ENCODE measurements around the gene NT5C3B. TPM values are rescaled to one million over a fixed set of nuclear protein-coding genes. Genes with fewer than 3 reads are reported as not detected.

Gene NT5C3B
- total and polyA plus RNA-seq, 4 donors: 43.5 to 155 (median 82.3) TPM

DNA sequence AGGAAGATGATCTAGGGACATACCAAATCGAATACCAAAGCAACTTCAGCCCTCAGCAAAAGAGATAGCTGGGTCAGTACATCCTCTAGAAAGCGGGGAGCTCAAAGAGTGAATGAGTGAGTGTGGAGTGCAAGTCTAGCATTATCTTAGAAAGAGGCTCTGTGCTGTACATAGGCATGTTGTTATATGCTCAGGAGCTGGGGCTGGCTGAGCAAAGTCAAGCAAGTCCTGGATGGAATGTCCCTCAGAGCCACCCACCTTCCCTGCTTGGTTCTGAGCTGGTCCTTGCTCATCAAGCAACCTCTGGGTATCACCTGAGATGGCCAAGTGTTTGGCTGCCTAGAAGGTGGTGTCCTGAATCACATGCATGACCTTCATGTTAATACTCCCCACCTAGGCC, 34.1 kb upstream of the NT5C3B start:
- Histone ChIP-seq H3K9me3 (ENCODE audit: control insufficient read depth, low read length) (no peaks in the 10 kb centered on the region), H3K27ac (ENCODE audit: low read depth in 1 of 2, low read length in 2 of 2) (no peak overlapping the region), H3K4me3 (ENCODE audit: low read length in 2 of 2) (no peak overlapping the region), H3K27me3 (ENCODE audit: control insufficient read depth in 1 of 2, insufficient read depth in 2 of 2, low read length in 1 of 2) (no peaks in the 10 kb centered on the region), H3K36me3 (ENCODE audit: control insufficient read depth in 1 of 2, insufficient read depth in 2 of 2, low read length in 1 of 2) (peaks cover 0 to 12% of the 10 kb centered on the region in 2 donors), H3K4me1 (ENCODE audit: control insufficient read depth in 1 of 2, insufficient read depth in 2 of 2, low read length in 2 of 2) (no peaks in the 10 kb centered on the region)
- WGBS, 2 donors: 90 to 95% methylated on average over 2 of the region's 2 CpGs
- ATAC-seq (ENCODE audit: low FRiP score): no peak
- intact Hi-C loops (cut with DNase I): no loop called here
- no peak for DNase-seq

DNA sequence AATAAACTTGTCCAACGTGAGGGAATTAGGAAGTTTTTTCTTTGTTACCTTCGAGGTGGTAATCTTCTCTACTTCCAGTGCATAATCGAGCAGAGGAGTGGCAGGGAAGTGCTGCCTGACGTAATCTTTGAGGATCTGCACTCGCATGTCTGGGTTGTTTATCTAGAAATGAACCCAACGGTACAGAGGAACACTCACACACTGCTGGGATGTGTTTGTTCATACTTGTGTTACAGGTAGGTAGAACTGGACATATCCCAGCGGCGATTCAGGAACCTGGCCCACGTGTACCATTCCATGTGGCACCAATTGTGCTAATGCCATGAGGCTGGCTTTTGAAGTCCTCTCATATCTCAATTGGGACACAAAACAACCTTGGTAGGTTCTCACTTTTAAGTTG, 33.4 kb upstream of the NT5C3B start:
- WGBS, 2 donors: 70 to 72% methylated on average over 9 of the region's 9 CpGs
- Histone ChIP-seq H3K4me3 (ENCODE audit: low read length in 2 of 2) (no peak overlapping the region), H3K4me1 (ENCODE audit: control insufficient read depth in 1 of 2, insufficient read depth in 2 of 2, low read length in 2 of 2) (no peaks in the 10 kb centered on the region), H3K27ac (ENCODE audit: low read depth in 1 of 2, low read length in 2 of 2) (no peak overlapping the region), H3K27me3 (ENCODE audit: control insufficient read depth in 1 of 2, insufficient read depth in 2 of 2, low read length in 1 of 2) (no peaks in the 10 kb centered on the region), H3K9me3 (ENCODE audit: control insufficient read depth, low read length) (no peaks in the 10 kb centered on the region), H3K36me3 (ENCODE audit: control insufficient read depth in 1 of 2, insufficient read depth in 2 of 2, low read length in 1 of 2) (peaks cover 0 to 12% of the 10 kb centered on the region in 2 donors)
- no peak for ATAC-seq (ENCODE audit: low FRiP score)
- DNase-seq: no peak
- intact Hi-C loops (cut with DNase I): no loop called here

DNA sequence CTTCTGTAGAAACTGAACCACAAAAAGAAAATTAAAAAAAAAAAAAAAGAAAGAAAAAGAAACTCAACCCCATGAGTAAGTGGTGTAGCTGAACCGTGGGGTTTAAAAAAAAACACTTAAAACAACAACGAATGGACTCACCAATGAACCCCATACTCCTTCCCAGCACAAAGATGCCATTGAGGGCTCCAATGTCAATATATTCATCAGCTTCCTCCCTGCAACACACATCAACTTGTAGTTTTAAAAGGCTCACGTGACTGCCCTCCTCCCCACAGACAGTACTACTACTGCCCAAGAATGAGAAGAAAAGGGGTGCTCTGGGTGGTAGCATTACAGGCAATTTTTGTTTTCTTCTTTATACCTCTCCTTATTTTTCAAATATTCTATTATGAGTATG, 32.5 kb upstream of the NT5C3B start:
- Histone ChIP-seq H3K4me3 (ENCODE audit: low read length in 2 of 2) (no peak overlapping the region), H3K27me3 (ENCODE audit: control insufficient read depth in 1 of 2, insufficient read depth in 2 of 2, low read length in 1 of 2) (no peaks in the 10 kb centered on the region), H3K4me1 (ENCODE audit: control insufficient read depth in 1 of 2, insufficient read depth in 2 of 2, low read length in 2 of 2) (peaks cover 0 to 1% of the 10 kb centered on the region in 2 donors), H3K36me3 (ENCODE audit: control insufficient read depth in 1 of 2, insufficient read depth in 2 of 2, low read length in 1 of 2) (peaks cover 0 to 9% of the 10 kb centered on the region in 2 donors), H3K27ac (ENCODE audit: low read depth in 1 of 2, low read length in 2 of 2) (no peak overlapping the region), H3K9me3 (ENCODE audit: control insufficient read depth, low read length) (no peaks in the 10 kb centered on the region)
- WGBS, 2 donors: 57 to 67% methylated on average over 3 of the region's 3 CpGs
- intact Hi-C loops (cut with DNase I): no loop called here
- DNase-seq (no peak), ATAC-seq (ENCODE audit: low FRiP score) (no peak)

DNA sequence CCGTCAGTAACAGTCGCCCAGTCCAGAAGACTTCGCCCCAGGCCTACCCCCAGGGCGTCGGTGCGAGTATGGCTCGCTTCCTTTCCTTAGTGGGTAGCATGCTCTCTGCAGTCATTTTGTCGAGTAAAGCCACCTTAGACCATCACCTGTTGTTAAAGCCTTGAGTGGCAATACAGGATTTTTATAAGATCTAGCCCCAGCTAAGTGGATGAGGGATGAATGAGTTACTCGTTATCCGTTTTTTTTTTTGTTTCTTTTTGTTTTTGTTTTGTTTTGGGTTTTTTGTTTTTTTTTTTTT, 29.5 kb upstream of the NT5C3B start:
- Histone ChIP-seq H3K4me1 (ENCODE audit: control insufficient read depth in 1 of 2, insufficient read depth in 2 of 2, low read length in 2 of 2) (peaks cover 0 to 4% of the 10 kb centered on the region in 2 donors), H3K36me3 (ENCODE audit: control insufficient read depth in 1 of 2, insufficient read depth in 2 of 2, low read length in 1 of 2) (peaks cover 0 to 5% of the 10 kb centered on the region in 2 donors), H3K9me3 (ENCODE audit: control insufficient read depth, low read length) (no peaks in the 10 kb centered on the region), H3K27me3 (ENCODE audit: control insufficient read depth in 1 of 2, insufficient read depth in 2 of 2, low read length in 1 of 2) (no peaks in the 10 kb centered on the region), H3K4me3 (ENCODE audit: low read length in 2 of 2) (no peak overlapping the region), H3K27ac (ENCODE audit: low read depth in 1 of 2, low read length in 2 of 2) (no peak overlapping the region)
- ATAC-seq (ENCODE audit: low FRiP score) (no peak), DNase-seq (no peak)
- intact Hi-C loops (cut with DNase I): loop anchor here in 1 of 2 donors (2.0 kb wide), 1 partner anchor 29 kb away; the partner anchor contains the start of genes KLHL10 and NT5C3B
- 0 to 1% methylated on average over 10 of the region's 10 CpGs for WGBS, 2 donors

DNA sequence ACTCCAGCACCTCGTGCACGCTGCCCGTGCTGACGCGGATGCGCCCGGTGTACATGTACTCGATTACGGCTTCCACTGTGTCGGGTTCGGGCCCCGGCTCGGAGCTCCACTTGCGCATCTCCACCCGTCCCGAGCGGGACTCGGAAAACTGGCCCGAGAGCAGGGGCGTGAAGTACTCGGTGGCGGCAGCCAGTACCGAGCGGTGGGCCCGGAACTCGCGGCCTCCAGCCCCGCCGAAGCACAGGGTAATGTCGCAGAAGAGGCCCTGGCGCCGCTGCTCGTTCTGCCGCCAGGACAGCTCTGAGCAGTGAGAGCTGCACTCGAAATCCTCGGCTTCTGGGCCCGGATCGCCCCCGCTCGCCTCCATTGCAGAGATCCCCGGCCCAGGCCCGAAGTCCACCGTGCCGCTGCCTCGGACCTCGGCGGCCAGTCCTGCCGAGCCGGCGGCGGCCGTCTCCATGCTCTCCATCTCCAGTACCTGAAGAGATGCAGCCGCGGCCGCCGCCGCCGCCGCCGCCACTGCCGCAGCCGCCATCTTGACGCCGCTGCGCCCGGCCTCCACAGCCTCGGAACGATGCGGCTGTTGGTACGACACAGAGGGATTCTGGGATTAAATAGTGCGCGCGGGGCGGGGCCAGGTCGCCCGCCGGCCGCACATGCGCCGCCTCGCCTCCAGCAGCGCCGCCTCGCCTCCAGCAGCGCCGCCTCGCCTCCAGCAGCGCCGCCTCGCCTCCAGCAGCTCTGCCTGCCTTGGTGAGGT, 29.0 kb upstream of the NT5C3B start, which contains the start of gene KLHL11:
Gene KLHL11, minus strand, starts transcription at position 588 of the 760 bp plus-strand sequence. Its CDS starts 53 bp downstream, at position 535.
- WGBS, 2 donors: 0 to 1% methylated on average over 78 to 90 of the region's 90 CpGs
- Histone ChIP-seq H3K9me3 (ENCODE audit: control insufficient read depth, low read length) (no peaks in the 10 kb centered on the region), H3K4me3 (ENCODE audit: low read length in 2 of 2) (peak within 1 kb of the TSS; percentile 61 to 81), H3K4me1 (ENCODE audit: control insufficient read depth in 1 of 2, insufficient read depth in 2 of 2, low read length in 2 of 2) (peaks cover 0 to 4% of the 10 kb centered on the region in 2 donors), H3K27me3 (ENCODE audit: control insufficient read depth in 1 of 2, insufficient read depth in 2 of 2, low read length in 1 of 2) (no peaks in the 10 kb centered on the region), H3K27ac (ENCODE audit: low read depth in 1 of 2, low read length in 2 of 2) (peak within 1 kb of the TSS; percentile 34 to 68), H3K36me3 (ENCODE audit: control insufficient read depth in 1 of 2, insufficient read depth in 2 of 2, low read length in 1 of 2) (no peaks in the 10 kb centered on the region)
- peak; percentile 92 to 96 for DNase-seq
- ATAC-seq (ENCODE audit: low FRiP score): peak; percentile 96
- intact Hi-C loops (cut with DNase I): loop anchor here in 1 of 2 donors (2.0 kb wide), 1 partner anchor 28 kb away; the partner anchor contains the start of genes KLHL10 and NT5C3B

DNA sequence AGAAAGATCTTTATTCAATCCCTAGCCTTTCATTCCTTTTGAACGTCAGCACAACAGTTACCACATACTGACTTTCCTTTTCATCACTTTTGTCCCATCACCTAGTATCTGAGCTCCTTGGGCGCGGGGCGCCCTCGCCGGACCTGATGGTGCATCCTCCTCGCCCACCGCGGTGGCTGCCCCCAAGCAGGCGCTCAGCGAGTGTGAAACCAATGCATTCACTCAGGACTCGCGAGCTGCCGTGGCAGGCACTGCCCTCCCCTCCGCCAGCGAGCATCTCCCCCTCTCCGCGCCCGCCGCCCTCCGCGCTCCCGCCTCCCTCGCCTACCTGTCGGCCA, 28.4 kb upstream of the NT5C3B start:
- ATAC-seq (ENCODE audit: low FRiP score): peak; percentile 63
- Histone ChIP-seq H3K4me3 (ENCODE audit: low read length in 2 of 2) (peak overlapping the region; percentile 61 to 81), H3K4me1 (ENCODE audit: control insufficient read depth in 1 of 2, insufficient read depth in 2 of 2, low read length in 2 of 2) (peaks cover 0 to 4% of the 10 kb centered on the region in 2 donors), H3K27ac (ENCODE audit: low read depth in 1 of 2, low read length in 2 of 2) (no peak overlapping the region), H3K27me3 (ENCODE audit: control insufficient read depth in 1 of 2, insufficient read depth in 2 of 2, low read length in 1 of 2) (no peaks in the 10 kb centered on the region), H3K36me3 (ENCODE audit: control insufficient read depth in 1 of 2, insufficient read depth in 2 of 2, low read length in 1 of 2) (no peaks in the 10 kb centered on the region), H3K9me3 (ENCODE audit: control insufficient read depth, low read length) (no peaks in the 10 kb centered on the region)
- DNase-seq: no peak
- intact Hi-C loops (cut with DNase I): loop anchor here in 1 of 2 donors (2.0 kb wide), 1 partner anchor 28 kb away; the partner anchor contains the start of genes KLHL10 and NT5C3B
- 0% methylated on average over 23 to 25 of the region's 25 CpGs for WGBS, 2 donors

DNA sequence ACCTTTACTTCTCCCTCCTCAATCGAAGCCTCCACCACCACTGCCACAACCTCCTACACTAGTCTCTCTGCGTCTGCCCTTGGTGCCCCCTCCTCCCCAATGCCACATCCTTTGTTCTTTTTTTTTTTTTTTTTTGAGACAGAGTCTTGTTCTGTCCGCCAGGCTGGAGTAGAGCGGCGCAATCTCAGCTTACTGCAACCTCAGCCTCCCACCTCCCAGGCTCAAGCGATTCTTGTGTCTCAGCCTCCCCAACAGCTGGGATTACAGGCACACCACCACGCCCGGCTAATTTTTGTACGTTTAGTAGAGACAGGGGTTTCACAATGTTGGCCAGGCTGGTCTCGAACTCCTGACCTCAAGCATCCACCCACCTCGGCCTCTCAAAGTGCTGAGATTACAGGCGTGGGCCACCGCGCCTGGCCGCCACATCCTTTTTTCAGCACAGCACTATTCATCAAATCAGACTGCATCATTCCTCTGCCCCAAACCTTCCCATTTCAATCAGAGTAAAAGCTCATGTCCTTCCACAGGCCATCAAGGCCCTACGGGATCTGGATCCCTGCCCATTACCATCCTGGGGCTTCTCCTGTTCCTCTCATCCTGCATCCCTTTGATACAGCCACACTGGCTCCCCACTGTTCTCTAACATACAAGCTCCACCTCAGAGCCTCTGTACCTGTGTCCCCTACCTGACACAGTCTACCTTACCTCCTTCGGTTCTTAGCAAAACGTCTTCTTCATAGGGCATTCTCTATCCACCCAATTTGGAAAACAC, 27.2 kb upstream of the NT5C3B start:
- no peaks in the 10 kb centered on the region for H3K9me3 ChIP-seq (ENCODE audit: control insufficient read depth, low read length)
- intact Hi-C loops (cut with DNase I): no loop called here
- H3K27me3 ChIP-seq (ENCODE audit: control insufficient read depth in 1 of 2, insufficient read depth in 2 of 2, low read length in 1 of 2): no peaks in the 10 kb centered on the region
- WGBS, 2 donors: 70 to 73% methylated on average over 18 of the region's 18 CpGs
- ATAC-seq (ENCODE audit: low FRiP score) (no peak), DNase-seq (no peak)
- peaks cover 0 to 4% of the 10 kb centered on the region in 2 donors for H3K4me1 ChIP-seq (ENCODE audit: control insufficient read depth in 1 of 2, insufficient read depth in 2 of 2, low read length in 2 of 2)
- H3K36me3 ChIP-seq (ENCODE audit: control insufficient read depth in 1 of 2, insufficient read depth in 2 of 2, low read length in 1 of 2): no peaks in the 10 kb centered on the region
- H3K4me3 ChIP-seq (ENCODE audit: low read length in 2 of 2): peak overlapping the region in 1 of 2 donors; percentile 81
- H3K27ac ChIP-seq (ENCODE audit: low read depth in 1 of 2, low read length in 2 of 2): no peak overlapping the region

DNA sequence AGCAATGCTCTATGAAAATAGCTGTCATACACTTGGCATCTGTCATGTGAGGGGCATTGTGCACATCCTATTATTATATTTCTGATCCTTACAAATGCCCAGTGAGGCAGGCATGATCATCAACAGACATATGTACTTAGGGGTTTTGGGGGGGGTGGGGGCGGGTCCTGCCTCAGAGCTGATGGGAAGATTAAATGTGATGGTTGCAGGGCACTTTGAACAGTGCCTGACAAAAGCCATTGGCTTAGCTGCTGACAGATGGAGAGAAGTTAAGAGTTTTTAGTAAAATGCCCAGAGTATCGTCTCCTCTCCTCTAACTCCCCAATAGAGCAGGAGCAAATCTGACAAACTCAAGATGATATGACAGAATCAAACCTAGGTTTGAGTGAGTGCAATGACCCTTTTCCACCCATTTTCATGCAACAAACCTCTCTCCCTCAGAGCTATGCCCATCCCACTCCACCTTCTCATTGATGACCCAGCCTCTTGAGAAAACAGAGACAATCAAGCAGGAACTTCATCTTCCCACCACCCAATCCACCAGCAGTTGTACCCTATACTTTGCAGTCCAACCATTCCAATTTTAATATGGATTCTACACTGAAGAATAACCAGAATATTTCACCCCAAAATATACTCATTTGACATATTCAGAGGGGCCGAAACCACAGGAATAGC, 24.4 kb upstream of the NT5C3B start:
- no peaks in the 10 kb centered on the region for H3K9me3 ChIP-seq (ENCODE audit: control insufficient read depth, low read length)
- H3K36me3 ChIP-seq (ENCODE audit: control insufficient read depth in 1 of 2, insufficient read depth in 2 of 2, low read length in 1 of 2): no peaks in the 10 kb centered on the region
- no peaks in the 10 kb centered on the region for H3K27me3 ChIP-seq (ENCODE audit: control insufficient read depth in 1 of 2, insufficient read depth in 2 of 2, low read length in 1 of 2)
- H3K4me1 ChIP-seq (ENCODE audit: control insufficient read depth in 1 of 2, insufficient read depth in 2 of 2, low read length in 2 of 2): peaks cover 0 to 4% of the 10 kb centered on the region in 2 donors
- H3K27ac ChIP-seq (ENCODE audit: low read depth in 1 of 2, low read length in 2 of 2): no peak overlapping the region
- H3K4me3 ChIP-seq (ENCODE audit: low read length in 2 of 2): no peak overlapping the region
- 75 to 76% methylated on average over 3 of the region's 3 CpGs for WGBS, 2 donors
- DNase-seq (no peak), ATAC-seq (ENCODE audit: low FRiP score) (no peak)
- intact Hi-C loops (cut with DNase I): no loop called here

Data from aorta (tissue), 5 donors.